HG02885 (cell line): ENCODE measurements around the gene XYLT1.

ENCODE experiments used
- ATAC-seq: cut with Tn5 transposase; IDR thresholded peaks from one replicate; pipeline ENCODE4 v1.9.1; 2021; ENCODE audit warnings: mild to moderate bottlenecking; ENCODE audit not compliant: unreplicated experiment, poor library complexity

XYLT1 gene

DNA sequence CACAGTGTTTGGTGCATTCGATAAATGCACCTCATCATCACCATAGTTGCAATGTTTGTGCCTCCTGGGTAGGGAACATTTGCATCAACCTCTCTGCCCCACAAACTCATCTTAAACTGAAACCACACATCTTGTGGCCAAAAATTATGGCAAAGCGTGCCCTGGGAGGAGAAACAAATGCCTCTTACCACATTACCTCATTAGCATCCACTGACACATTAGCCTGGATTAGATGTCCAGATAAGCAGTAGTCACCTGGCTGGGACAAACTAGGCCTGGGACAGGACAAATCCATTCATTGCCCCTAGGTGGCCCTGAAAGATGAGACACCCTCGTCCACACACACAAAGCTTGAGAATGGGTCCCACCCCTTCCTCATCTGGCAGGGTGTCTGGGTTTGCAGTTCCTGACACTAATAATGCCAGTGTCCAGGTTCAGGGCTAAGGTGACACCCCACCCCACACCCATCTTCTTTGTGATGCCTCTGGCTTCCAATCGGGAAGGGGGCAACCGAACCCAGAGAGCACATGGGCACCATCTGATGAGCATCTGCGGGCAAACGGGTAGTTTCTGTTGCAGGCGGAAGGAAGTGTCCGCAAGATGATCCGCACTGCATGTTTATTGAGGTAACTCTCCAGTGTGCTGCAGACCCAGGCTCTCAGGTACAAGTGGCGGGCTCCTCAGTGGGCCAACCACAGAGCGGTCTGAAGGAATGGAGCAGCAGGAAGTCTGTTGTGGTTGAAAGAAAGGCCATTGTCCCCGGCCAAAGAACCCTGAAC is 8.6 kb downstream of the XYLT1 start:
- ATAC-seq = no peak

DNA sequence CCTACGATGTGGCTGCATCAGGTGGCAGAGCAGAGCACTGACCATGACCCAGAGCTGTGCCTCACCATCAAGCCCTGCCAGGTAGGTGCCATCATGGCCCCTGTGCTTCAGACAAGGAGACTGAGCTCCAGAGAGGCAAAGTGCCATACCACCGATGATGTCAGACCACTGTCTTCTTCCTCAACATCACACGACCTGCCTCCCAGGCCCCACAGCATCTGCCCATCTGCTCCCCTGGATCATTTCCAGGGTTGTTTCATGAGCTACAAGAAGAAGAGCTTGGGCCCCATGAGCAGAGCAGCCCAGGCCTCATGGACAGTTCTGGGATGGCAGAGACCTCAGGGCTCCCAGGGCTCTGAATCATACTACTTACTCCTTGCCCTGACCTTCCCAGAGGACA is 9.9 kb downstream of the XYLT1 start:
- ATAC-seq = no peak

DNA sequence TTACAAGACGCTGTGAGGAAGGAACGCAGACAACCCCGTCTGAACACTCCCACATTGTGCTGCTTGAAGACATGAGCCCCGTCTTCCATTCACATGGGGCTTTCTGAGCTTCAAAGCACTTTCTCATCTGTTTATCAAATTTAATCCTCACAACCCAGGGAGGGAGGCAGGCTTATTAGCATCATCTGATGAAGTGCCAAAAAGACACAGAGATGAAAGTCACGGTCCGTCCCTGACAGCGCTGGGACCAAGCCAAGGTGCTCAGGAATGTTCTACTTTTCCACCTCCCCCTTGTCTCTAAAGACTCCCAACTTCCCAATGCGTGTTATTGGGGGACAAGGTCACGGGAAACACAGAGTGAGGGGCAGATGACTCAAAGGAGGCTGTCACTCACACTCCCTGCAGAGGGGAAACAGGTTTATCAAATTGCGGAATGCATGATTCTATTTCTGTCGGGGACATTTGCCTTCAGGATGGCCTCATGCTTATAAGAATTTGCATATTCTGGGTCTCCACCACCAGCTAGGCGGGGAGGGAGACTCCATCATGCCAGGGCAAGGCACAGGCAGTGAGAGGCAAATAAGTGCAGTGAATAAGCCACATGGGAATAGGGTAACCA is 10.7 kb downstream of the XYLT1 start:
- ATAC-seq = peak; percentile 65

DNA sequence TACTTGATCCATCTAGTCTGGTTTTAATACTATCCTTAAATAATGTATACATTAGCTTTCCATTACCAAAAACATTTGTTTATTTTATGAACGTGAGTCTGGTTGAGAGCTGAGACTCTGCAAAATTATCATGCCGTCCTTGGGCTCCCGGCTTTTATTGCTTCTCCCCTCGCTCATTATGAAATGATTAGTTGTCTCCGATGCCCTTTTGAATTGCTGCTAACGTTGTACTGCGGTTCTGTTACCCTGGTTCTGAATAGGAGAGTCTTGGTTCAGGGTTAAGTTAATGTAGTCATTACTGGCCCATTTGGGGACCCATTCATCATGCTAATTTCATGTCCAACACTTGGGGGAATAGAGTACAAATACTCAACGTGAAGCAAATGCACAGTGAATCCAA is 12.8 kb downstream of the XYLT1 start:
- ATAC-seq = no peak

DNA sequence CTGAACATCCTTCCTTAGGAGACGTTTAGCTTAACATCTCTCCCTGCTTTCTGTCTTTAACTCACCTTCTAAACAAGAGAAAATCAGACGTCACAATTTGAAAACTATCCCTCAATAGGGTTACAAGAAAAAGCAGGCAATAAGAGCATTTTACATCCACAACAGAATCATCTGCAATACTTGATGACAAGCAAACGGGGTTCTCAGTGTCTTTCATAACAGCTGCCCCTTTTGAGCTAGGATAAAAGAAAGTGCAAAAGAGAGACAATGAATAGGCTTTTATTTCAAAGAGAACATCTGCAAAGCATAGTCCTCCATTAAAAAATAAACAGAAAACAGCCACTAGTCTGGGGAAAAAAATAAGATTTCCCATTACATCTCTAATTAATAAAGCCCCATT is 13.2 kb downstream of the XYLT1 start:
- no peak for ATAC-seq

DNA sequence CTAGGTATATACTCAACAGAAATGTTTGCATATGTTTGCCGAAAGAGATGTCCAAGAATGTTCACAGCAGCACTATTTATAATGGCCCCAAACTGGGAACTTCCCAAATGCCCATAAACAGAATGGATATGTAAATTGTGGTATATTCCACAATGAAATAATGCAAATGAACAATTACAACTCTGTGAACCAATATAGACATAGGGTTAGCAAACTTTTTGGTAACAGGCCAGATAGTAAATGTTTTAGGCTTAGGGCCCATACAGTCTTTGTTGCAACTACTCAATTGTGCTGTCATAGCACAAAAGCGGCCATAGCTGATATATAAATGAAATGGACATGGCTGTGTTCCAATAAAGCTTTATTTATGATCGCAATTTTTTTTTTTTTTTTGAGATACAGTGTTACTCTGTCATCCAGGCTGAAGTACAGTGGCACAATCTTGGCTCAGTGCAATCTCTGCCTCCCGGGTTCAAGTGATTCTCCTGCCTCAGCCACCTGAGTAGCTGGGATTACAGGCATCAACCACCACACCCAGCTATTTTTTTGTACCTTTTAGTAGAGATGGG is 16.5 kb downstream of the XYLT1 start:
- no peak for ATAC-seq

DNA sequence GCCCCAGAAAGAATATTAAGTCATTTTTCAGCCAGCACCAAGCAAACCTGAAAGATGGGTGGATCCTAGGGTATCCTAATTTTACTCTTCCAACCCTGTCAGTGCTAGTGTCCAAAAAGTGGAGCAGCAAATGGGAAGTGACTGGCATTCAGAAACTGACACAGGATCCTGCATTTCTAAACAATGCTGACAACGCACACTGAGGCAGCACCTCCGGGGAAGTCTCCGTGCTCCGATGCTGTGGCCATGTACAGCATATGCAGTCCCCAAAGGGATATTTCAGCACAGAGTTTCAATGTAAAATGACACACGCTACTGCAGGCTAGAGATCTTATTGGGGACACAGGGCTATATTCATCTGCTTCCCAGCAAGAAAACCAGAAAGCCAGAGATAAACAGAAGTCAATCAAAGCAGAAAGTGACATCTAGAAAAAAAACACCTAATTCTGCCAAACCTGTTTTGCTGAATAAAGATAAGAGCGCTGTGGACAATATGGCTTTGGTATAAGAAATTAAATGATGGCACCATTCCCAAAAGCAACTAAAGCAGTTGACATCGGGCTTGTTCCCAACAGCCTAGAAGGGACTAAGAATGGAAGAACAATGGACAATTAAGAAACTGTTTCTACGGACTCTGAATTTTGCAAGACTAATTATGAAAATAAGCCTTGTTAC is 17.3 kb downstream of the XYLT1 start:
- ATAC-seq = no peak

DNA sequence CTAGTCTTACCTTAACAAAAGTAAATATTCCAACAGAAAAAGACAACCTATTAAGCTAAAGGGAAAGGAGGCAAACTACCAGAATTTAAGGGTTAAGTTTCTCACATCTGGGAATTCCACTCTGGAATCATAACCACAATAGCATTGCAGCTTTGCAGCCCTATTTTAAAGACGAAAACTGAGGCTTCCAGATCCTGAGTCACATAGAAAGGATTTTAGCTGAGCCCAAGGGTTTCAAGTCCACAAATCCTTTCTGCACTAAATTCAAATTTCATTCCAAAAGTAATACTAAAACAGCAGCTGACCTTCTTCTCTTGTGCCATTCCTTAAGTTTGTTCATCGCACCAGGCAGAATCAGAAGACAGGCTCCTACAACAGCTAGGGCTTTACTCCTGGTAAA is 17.8 kb downstream of the XYLT1 start:
- no peak for ATAC-seq

DNA sequence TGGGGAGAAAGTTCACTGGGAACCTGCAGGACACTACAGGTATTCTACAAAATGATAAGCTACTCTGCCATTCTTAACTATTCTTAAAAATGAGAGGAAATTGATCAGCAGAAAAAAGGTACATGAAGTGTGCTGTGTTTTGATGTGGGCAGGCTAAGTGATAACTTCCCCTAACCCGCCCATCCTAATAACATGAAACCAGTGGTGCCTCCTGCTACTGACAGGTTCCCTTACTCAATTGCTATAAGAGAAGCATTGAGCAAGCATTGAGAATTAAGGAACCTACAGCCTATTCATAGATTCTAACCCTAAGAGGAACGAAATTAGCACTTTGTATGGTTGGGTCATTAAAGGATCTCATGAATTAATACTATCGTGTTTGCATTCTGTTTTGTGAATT is 18.9 kb downstream of the XYLT1 start:
- ATAC-seq = no peak

DNA sequence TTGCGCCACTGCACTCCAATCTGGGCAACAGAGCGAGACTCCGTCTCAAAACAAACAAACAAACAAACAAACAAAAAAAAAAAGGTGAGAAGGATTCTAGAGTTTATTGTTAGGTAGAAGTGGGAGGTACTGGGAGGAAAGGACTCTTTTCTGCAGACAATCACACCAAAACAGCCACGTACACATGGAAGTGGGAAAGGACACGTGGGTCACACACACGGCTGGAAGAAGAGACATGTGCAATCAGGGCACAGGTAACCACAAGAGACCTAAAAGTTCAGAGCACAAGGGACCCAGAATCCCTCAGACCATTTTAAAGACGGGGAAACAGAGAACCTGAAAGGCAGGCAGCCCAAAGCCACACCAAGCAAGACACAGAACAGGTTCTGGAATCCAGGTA is 20.5 kb downstream of the XYLT1 start:
- ATAC-seq = no peak

DNA sequence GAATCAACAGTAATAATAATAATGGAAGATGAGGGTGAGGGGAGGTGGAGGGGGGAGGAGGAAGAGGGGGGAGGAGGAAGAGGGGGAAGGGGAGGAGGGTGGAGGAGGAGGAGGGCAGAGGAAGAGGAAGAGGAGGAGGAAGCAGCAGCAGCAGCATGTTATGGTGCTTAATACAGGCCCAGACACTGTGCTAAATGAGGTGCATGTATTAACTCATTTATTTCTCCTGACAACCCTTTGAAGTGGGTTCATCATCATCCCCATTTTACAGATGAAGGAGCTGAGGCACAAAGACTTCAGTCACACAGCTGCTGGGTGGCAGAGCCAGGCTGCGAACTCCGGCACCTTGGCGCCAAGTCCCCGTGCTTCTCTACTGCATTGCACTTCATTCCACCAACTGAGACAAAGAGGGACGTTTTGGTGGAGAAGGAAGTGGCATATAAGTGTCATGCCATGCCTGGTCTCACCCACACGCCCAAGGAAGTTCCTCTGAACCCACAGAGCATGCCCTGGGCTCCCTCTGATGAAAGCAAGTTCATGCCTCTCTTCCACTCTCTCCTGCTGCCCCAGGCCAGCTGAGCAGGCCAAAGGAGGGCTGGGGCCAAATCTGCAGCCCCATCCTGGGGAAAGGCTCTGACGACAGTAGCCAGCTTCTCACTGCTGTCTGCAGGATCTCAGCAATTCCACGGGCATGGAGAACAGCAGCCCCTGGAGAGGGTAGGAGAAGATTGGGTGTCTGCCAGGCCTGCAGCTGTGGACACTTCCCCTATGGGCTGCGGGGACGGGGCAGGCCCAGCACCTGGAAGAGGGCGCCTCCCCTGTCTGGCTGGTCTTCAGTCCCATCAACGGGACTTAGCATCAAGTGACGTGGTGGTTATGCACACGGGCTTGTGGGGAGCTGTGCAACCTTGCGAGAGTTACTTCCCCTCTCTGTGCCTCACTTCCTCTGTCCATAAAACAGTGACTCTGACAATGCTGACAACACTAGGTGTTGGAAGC is 21.8 kb downstream of the XYLT1 start:
- ATAC-seq = no peak

DNA sequence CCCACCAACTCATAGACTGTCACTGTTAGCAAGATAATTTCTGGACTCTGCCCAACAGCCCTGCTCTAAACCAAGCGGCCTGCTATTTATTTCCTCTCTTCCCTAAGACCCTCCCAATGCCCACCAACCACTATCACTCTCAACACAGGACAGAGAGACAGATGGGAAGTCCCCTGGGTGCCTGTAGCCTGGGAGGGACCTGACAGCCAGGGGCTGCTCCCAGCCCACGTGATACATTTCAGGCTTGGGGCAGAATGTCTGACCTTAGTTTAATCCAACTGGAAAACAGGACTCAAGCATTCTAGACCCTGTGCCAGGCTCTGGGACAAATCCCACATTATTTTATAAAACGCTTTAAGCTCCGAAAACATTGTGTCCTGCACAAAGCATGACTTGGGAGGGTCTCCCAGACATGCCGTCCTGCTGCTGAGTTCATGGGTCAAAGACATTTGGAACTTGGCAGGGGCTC is 23.6 kb downstream of the XYLT1 start:
- ATAC-seq = no peak

DNA sequence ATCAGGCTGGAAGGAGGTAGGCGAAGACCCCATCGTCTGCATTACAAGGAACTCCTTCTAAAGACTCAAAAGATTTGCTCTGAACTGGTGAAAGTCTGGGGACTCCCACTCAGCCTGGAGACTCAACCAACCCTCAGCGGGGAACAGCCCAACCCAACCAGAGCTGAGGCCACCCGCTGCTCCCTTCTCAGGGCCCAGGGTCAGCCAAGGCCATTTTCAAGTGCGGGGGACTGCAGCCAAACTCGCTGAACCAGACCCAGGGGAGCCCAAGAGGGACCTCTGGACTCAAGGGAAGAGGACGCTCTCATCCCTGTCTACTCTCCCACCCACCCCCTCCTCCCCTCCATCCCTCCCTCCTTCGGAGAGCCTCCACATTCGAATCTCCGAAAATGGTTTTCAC is 24.1 kb downstream of the XYLT1 start:
- no peak for ATAC-seq

DNA sequence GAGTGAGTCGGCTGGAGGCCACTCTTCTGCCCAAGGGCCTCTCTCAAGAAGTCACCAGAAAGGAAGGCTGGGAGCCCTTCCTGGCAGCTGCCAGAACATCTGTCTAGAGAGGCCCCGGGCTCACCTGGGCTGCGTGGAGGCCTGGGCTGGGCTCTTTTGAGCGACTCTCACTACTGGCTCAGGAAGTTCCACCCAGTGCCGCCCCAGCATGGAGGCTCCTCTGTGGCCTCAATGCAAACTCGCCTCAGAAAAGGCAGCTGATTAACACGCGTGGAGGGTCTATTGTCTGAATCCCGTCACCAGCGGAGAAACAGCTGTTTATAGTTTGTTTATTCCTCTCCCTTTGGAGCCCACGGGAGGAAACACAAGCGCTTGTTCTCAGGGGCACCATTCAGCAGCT is 25.3 kb downstream of the XYLT1 start:
- no peak for ATAC-seq

DNA sequence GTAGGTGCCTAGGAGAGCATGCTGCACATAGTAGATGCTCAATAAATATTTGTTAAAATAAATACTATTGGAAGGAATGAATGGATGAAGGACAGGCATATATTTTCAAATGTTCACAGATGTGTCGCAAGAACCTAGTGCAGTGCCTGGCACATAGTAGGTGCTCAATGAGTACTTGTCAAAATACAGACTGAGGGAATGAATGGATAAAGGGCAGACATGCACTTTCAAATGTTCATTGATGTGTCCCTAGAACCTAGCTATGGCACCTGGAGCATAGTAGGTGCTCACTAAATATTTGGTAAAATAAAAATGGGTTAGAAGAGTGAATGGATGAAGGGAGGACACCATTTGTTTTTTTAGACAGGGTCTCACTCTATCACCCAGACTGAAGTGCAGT is 26.1 kb downstream of the XYLT1 start:
- ATAC-seq = no peak

DNA sequence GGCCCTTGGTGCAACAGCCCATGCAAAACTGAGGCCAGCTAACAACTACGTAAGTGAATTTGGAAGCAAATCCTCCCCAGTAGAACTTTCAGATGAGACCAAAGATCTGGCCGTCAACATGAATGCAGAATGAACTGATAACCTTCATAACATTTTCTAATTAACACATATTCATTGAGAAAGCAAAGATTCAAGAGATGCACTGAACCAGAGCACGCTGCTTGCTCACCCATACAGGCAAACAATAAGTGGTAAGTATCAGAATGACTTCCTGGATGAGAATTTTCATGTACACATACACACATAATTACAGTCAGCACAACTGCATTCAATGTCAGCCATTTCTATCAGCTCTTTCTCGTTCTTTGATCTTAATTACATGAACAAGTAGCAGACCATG is 30.6 kb downstream of the XYLT1 start:
- ATAC-seq = no peak

DNA sequence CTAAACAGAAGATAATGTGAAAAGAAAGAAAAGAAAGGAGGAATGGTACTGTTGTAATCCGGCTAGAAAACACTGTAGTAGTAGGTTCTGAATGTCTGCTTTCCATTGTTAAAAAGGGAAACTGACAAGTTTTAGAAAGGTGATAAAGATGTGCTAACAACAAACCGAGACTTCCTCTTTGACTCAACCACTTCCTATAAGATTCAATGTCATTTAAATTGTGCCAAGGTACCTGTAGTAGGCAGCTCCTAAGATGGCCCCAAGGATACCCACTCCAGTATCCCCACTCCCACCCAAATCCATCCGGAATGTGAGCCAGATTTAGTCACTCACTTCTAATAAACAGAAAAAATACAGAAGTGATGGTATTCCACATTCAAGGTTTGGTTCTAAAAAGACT is 31.2 kb downstream of the XYLT1 start:
- no peak for ATAC-seq

DNA sequence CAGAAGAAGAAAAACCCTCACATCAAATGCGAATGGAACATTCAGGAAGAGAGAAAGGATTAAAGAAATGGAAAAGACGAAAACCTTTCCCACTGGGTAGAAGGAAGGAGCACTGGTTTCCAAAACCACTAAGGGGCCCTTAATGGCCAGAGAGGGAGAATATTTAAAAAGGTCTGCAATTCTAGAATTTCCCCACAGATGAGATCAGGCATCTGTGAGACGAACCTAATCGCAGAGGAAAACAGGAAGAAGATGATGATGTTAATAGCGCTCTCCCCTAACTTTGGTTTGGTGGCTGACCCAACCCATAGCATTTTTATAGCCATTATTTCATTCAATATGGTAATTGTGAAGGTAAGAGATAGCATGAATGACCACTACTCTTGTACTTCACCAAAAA is 32.8 kb downstream of the XYLT1 start:
- no peak for ATAC-seq

DNA sequence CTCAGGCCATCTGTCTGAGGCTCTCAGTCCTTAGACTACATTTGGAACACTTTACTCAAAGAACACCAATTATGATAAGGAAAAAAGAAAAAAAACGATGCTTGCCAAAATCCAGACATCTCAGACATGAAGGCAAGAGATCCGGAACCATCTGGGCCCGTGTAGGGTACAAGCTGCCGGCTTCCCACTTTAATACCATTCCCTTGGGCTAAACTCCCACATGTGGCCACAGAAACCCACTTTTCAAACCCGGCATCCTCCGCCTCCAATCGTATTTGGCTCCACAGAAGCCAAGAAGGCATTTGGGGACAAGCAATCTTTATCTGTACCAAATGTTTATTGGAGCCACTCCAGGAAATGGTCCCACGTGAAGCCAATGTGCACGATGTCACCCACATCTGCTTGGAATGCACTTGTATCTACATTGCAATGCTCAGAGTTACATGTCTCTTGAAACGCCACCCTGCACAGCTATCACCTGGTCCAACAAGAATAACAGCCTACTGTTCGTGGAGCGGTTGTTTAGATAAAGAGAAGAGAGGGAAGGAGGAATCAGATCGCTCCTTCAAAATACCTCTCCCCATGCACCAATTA is 33.5 kb downstream of the XYLT1 start:
- no peak for ATAC-seq

DNA sequence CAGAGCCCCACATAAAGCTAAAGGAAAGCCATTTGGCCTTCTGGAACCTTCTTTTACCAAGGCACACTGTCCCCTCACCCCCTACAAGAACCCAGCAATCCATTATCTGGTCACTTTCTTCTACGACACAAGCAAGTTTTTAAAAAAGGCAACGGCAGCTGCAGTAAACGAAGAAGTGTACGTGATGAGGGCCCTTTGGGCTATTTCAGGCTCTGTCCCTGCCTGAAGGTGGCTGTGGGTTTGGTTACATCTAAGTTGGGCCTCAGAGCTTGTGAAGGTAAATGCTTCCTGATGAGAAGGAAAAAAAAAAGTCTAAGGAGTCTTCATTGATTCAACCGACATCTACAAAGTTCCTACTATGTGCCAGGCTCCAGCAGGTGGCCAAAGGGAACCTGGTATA is 35.4 kb downstream of the XYLT1 start:
- ATAC-seq = no peak
